SK-N-SH (cell line): ENCODE data around the gene PTGFRN. TPM values are rescaled to one million over a fixed set of nuclear protein-coding genes. Genes with fewer than 3 reads are reported as not detected.

ENCODE experiments used
- CTCF ChIA-PET: fragments of 300-600, 350-600 bp; formaldehyde crosslinking; extraction: SDS; loops from one replicate; lab custom pipeline; 2021; lab: Yijun Ruan, JAX
- POLR2A ChIA-PET: fragments of 350-600 bp; sonication (Branson Sonifier 250); formaldehyde crosslinking; extraction: SDS; loops from one replicate; lab custom pipeline; 2020; ENCODE audit warnings: antibody characterized with exemption, inconsistent platforms; lab: Yijun Ruan, JAX
- DNase-seq: peaks from one replicate; pipeline ENCODE4 v3.0.0; 2012
- H2AFZ ChIP-seq: fragments of 200-600 bp; sonication (generic); 2 replicates; pipeline ENCODE4 v1.8.1; 2016; ENCODE audit warnings: antibody characterized with exemption, mild to moderate bottlenecking, low read depth
- H3F3A ChIP-seq: fragments of 200-600 bp; sonication (generic); replicated peaks from 2 replicates; pipeline ENCODE3; 2016; ENCODE audit warnings: antibody characterized with exemption, mild to moderate bottlenecking; ENCODE audit not compliant: insufficient read depth
- H3K27ac ChIP-seq, 2 experiments: fragments of 200-500 bp in 1 of 2; fragments of 200-600 bp in 1 of 2; sonication (Bioruptor generic) in 1 of 2; sonication (generic), shearing (Covaris generic) in 1 of 2; 2 replicates each; pipeline versions ENCODE4 v1.5.1 to v1.6.1; 2014 to 2016; ENCODE audit warnings: low read depth in 2 of 2, inconsistent platforms in 1 of 2, low read length in 1 of 2, mild to moderate bottlenecking in 1 of 2, mixed read lengths in 1 of 2
- H3K27me3 ChIP-seq: fragments of 200-600 bp; sonication (generic), shearing (Covaris generic); 2 replicates; pipeline ENCODE4 v1.6.1; 2016; ENCODE audit warnings: mixed run types; ENCODE audit not compliant: insufficient read depth
- H3K36me3 ChIP-seq, 2 experiments: fragments of 200-500 bp in 1 of 2; fragments of 200-600 bp in 1 of 2; sonication (Bioruptor generic) in 1 of 2; sonication (generic) in 1 of 2; replicated peaks in 1 of 2; 2 replicates each; pipeline versions ENCODE3 to v1.5.1; 2014 to 2016; ENCODE audit warnings: low read length in 1 of 2, mild to moderate bottlenecking in 1 of 2; ENCODE audit not compliant: insufficient read depth in 2 of 2, control insufficient read depth in 1 of 2
- H3K4me1 ChIP-seq, 2 experiments: fragments of 200-500 bp in 1 of 2; fragments of 200-600 bp in 1 of 2; sonication (Bioruptor generic) in 1 of 2; sonication (generic), shearing (Covaris generic) in 1 of 2; 2 replicates each; pipeline versions ENCODE4 v1.5.1 to v1.6.1; 2014 to 2016; ENCODE audit warnings: low read depth in 1 of 2, low read length in 1 of 2, mixed run types in 1 of 2; ENCODE audit not compliant: insufficient read depth in 2 of 2, control insufficient read depth in 1 of 2
- H3K4me2 ChIP-seq: fragments of 200-600 bp; sonication (generic), shearing (Covaris generic); 2 replicates; pipeline ENCODE4 v1.6.1; 2017; ENCODE audit warnings: mixed run types
- H3K4me3 ChIP-seq, 2 experiments: fragments of 200-500 bp in 1 of 2; fragments of 200-600 bp in 1 of 2; sonication (Bioruptor generic) in 1 of 2; sonication (generic), shearing (Covaris generic) in 1 of 2; 2 replicates each; pipeline versions ENCODE4 v1.5.1 to v1.8.1; 2014 to 2016; ENCODE audit warnings: low read depth in 2 of 2, inconsistent platforms in 1 of 2, low read length in 1 of 2, mild to moderate bottlenecking in 1 of 2, mixed read lengths in 1 of 2, moderate library complexity in 1 of 2
- H3K79me2 ChIP-seq: fragments of 200-600 bp; sonication (generic); 2 replicates; pipeline ENCODE4 v1.8.1; 2017; ENCODE audit warnings: mild to moderate bottlenecking; ENCODE audit not compliant: insufficient read depth
- H3K9ac ChIP-seq: fragments of 200-600 bp; sonication (generic); 2 replicates; pipeline ENCODE4 v1.6.1; 2017; ENCODE audit warnings: mixed run types
- H3K9me2 ChIP-seq: fragments of 200-600 bp; sonication (generic); 2 replicates; pipeline ENCODE4 v1.6.1; 2017; ENCODE audit warnings: mixed run types
- H3K9me3 ChIP-seq: fragments of 200-600 bp; sonication (generic); 2 replicates; pipeline ENCODE4 v1.6.1; 2017; ENCODE audit warnings: mixed run types, mild to moderate bottlenecking, moderate library complexity
- H4K20me1 ChIP-seq: fragments of 200-600 bp; sonication (generic); 2 replicates; pipeline ENCODE4 v1.6.1; 2017; ENCODE audit warnings: mild to moderate bottlenecking, mixed run types; ENCODE audit not compliant: insufficient read depth
- ELF1 ChIP-seq: IDR thresholded peaks from 2 replicates; pipeline ENCODE4 v1.4.0; 2012
- EZH2phosphoT487 ChIP-seq: fragments of 200-600 bp; sonication (generic); IDR thresholded peaks from 2 replicates; pipeline ENCODE4 v1.6.1; 2017; ENCODE audit warnings: low read depth, mixed run types, mild to moderate bottlenecking, antibody characterized with exemption, moderate library complexity, borderline replicate concordance
- FOXM1 ChIP-seq: IDR thresholded peaks from 2 replicates; pipeline ENCODE4 v1.4.0; 2012; ENCODE audit warnings: low read depth, mild to moderate bottlenecking
- JUND ChIP-seq: IDR thresholded peaks from 2 replicates; pipeline ENCODE4 v1.4.0; 2012
- MXI1 ChIP-seq: IDR thresholded peaks from 2 replicates; pipeline ENCODE4 v1.6.1; 2012; ENCODE audit warnings: mild to moderate bottlenecking, low read depth, low read length, improper control_type of control experiment
- POLR2AphosphoS5 ChIP-seq: IDR thresholded peaks from 2 replicates; pipeline ENCODE4 v1.6.1; 2012; ENCODE audit warnings: low read depth, low read length
- RAD21 ChIP-seq: IDR thresholded peaks from 2 replicates; pipeline ENCODE4 v1.6.1; 2012; ENCODE audit warnings: mild to moderate bottlenecking, low read length
- RCOR1 ChIP-seq: fragments of 150-350 bp; IDR thresholded peaks from 2 replicates; pipeline ENCODE4 v1.6.1; 2017; ENCODE audit warnings: antibody characterized with exemption, low read length
- WGBS: methylation state at CpG from one replicate; pipeline ENCODE4 v1.1.6; 2017; ENCODE audit warnings: low lambda C conversion rate; 5-methylcytosine and 5-hydroxymethylcytosine counted together
- polyA plus RNA-seq, 3 experiments: library from polyadenylated mRNA; depleted of rRNA; stranded (reverse); fragments of >200 nt; gene quantifications; 2 replicates each; pipeline ENCODE4 v1.2.3, GENCODE V29; 2012
- TF ChIP-seq, protein P1 (sequence below): IDR thresholded peaks from 2 replicates; pipeline ENCODE4 v1.6.1; 2012; ENCODE audit warnings: mild to moderate bottlenecking, low read depth, low read length, moderate library complexity
- TF ChIP-seq, protein P2 (sequence below): IDR thresholded peaks from 2 replicates; pipeline ENCODE4; 2012
- TF ChIP-seq, protein P3 (sequence below): IDR thresholded peaks from 2 replicates; pipeline ENCODE4 v1.4.0; 2012; ENCODE audit warnings: low read depth, borderline replicate concordance
- TF ChIP-seq, protein P4 (sequence below): fragments of 150-350 bp; IDR thresholded peaks from 2 replicates; pipeline ENCODE4 v1.6.1; 2017; ENCODE audit warnings: antibody characterized with exemption, low read length, low read depth, borderline replicate concordance

The PTGFRN gene
- polyA plus RNA-seq, 1 of the 3 experiments (the other 2 are of a cell fraction) = 22.4 TPM

DNA sequence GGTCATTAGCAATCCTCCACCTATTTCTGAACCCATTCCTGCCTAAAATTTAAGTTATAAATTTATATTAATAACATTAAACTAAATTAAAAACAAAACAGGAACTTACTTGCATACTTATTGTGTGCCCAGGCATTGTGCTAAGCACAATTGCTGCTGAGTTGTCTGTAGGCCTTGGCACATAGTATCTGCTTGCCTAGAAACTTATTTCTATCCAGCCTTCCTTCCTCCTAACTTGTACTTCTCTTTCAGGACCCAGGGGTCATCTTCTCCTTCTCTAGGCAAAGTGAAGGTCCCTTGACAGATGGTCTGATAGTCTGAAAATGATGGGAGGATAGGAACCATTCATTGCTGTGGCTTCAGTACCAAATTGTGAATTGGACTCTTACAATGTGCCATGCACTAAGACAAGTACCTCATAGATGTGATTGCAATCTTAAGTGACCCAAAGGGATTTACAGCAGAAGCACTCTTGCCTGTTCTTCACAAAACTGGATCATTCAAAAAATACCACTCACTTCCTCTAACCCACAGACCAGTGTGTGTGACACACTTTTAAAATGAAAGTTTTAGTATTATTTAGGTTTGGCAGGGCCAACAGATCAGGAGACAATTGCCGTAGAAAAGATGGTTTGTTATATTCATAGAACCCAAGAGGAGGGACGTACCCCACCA lies 81.6 kb downstream of the PTGFRN start:
- Histone ChIP-seq H3F3A (no peaks in the 10 kb centered on the region), H3K36me3 (no peaks in the 10 kb centered on the region), H3K4me3 (no peak overlapping the region), H3K79me2 (no peaks in the 10 kb centered on the region), H3K27ac (no peak overlapping the region), H3K9me3 (no peaks in the 10 kb centered on the region), H3K4me1 (no peaks in the 10 kb centered on the region), H3K9me2 (no peaks in the 10 kb centered on the region), H3K27me3 (no peaks in the 10 kb centered on the region), H3K9ac (no peak overlapping the region), H2AFZ (no peak overlapping the region), H3K4me2 (no peak overlapping the region), H4K20me1 (no peaks in the 10 kb centered on the region)
- ChIA-PET CTCF (no interaction called here), POLR2A (no interaction called here)
- DNase-seq = no peak
- WGBS = 88% methylated on average over 2 of the region's 2 CpGs
- TF ChIP-seq ELF1 (no peak), RAD21 (no peak), MXI1 (no peak), FOXM1 (no peak), EZH2phosphoT487 (no peak), JUND (no peak), POLR2AphosphoS5 (no peak), RCOR1 (no peak)
- TF ChIP-seq, protein P1, sequence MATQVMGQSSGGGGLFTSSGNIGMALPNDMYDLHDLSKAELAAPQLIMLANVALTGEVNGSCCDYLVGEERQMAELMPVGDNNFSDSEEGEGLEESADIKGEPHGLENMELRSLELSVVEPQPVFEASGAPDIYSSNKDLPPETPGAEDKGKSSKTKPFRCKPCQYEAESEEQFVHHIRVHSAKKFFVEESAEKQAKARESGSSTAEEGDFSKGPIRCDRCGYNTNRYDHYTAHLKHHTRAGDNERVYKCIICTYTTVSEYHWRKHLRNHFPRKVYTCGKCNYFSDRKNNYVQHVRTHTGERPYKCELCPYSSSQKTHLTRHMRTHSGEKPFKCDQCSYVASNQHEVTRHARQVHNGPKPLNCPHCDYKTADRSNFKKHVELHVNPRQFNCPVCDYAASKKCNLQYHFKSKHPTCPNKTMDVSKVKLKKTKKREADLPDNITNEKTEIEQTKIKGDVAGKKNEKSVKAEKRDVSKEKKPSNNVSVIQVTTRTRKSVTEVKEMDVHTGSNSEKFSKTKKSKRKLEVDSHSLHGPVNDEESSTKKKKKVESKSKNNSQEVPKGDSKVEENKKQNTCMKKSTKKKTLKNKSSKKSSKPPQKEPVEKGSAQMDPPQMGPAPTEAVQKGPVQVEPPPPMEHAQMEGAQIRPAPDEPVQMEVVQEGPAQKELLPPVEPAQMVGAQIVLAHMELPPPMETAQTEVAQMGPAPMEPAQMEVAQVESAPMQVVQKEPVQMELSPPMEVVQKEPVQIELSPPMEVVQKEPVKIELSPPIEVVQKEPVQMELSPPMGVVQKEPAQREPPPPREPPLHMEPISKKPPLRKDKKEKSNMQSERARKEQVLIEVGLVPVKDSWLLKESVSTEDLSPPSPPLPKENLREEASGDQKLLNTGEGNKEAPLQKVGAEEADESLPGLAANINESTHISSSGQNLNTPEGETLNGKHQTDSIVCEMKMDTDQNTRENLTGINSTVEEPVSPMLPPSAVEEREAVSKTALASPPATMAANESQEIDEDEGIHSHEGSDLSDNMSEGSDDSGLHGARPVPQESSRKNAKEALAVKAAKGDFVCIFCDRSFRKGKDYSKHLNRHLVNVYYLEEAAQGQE = no peak
- TF ChIP-seq, protein P2, sequence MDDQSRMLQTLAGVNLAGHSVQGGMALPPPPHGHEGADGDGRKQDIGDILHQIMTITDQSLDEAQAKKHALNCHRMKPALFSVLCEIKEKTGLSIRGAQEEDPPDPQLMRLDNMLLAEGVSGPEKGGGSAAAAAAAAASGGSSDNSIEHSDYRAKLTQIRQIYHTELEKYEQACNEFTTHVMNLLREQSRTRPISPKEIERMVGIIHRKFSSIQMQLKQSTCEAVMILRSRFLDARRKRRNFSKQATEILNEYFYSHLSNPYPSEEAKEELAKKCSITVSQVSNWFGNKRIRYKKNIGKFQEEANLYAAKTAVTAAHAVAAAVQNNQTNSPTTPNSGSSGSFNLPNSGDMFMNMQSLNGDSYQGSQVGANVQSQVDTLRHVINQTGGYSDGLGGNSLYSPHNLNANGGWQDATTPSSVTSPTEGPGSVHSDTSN = no peak
- TF ChIP-seq, protein P3, sequence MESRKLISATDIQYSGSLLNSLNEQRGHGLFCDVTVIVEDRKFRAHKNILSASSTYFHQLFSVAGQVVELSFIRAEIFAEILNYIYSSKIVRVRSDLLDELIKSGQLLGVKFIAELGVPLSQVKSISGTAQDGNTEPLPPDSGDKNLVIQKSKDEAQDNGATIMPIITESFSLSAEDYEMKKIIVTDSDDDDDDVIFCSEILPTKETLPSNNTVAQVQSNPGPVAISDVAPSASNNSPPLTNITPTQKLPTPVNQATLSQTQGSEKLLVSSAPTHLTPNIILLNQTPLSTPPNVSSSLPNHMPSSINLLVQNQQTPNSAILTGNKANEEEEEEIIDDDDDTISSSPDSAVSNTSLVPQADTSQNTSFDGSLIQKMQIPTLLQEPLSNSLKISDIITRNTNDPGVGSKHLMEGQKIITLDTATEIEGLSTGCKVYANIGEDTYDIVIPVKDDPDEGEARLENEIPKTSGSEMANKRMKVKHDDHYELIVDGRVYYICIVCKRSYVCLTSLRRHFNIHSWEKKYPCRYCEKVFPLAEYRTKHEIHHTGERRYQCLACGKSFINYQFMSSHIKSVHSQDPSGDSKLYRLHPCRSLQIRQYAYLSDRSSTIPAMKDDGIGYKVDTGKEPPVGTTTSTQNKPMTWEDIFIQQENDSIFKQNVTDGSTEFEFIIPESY = no peak
- TF ChIP-seq, protein P4, sequence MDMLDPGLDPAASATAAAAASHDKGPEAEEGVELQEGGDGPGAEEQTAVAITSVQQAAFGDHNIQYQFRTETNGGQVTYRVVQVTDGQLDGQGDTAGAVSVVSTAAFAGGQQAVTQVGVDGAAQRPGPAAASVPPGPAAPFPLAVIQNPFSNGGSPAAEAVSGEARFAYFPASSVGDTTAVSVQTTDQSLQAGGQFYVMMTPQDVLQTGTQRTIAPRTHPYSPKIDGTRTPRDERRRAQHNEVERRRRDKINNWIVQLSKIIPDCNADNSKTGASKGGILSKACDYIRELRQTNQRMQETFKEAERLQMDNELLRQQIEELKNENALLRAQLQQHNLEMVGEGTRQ = no peak
